GM23338 (cell line): ENCODE results near the gene CWC27. TPM values are rescaled to one million over a fixed set of nuclear protein-coding genes. Genes with fewer than 3 reads are reported as not detected.

Experiments
- ATAC-seq: fragments of 200-7000 bp; cut with Tn5 transposase; 3 replicates; pipeline ENCODE4 v1.9.1; 2020
- DNase-seq: peaks from one replicate; pipeline ENCODE4 v3.0.0-alpha.2; 2015; ENCODE audit warnings: low spot score
- H2AFZ ChIP-seq: fragments of 200-600 bp; sonication (generic); 2 replicates; pipeline ENCODE4 v1.8.0; 2016; ENCODE audit warnings: antibody characterized with exemption, mild to moderate bottlenecking, moderate library complexity
- H3F3A ChIP-seq: fragments of 200-600 bp; sonication (generic); replicated peaks from 2 replicates; pipeline ENCODE4 v1.8.0; 2017; ENCODE audit warnings: antibody characterized with exemption, mixed run types, low read depth
- H3K27ac ChIP-seq: fragments of 200-600 bp; sonication (generic); 2 replicates; pipeline ENCODE4 v1.6.1; 2016; ENCODE audit warnings: low read depth
- H3K27me3 ChIP-seq: fragments of 200-600 bp; sonication (generic); 2 replicates; pipeline ENCODE4 v1.8.0; 2016; ENCODE audit warnings: mild to moderate bottlenecking, mixed run types, moderate library complexity; ENCODE audit not compliant: insufficient read depth
- H3K36me3 ChIP-seq: fragments of 200-600 bp; sonication (generic); 2 replicates; pipeline ENCODE4 v1.8.0; 2016; ENCODE audit warnings: mild to moderate bottlenecking; ENCODE audit not compliant: insufficient read depth
- H3K4me1 ChIP-seq: fragments of 200-600 bp; sonication (generic); 2 replicates; pipeline ENCODE4 v1.8.0; 2016; ENCODE audit warnings: mild to moderate bottlenecking, moderate library complexity; ENCODE audit not compliant: insufficient read depth
- H3K4me2 ChIP-seq: fragments of 200-600 bp; sonication (generic); 2 replicates; pipeline ENCODE4 v1.7.1; 2017; ENCODE audit warnings: mixed run types
- H3K4me3 ChIP-seq: fragments of 200-600 bp; sonication (generic); 2 replicates; pipeline ENCODE4 v1.6.1; 2016; ENCODE audit warnings: mixed run types
- H3K79me2 ChIP-seq: fragments of 200-600 bp; sonication (generic); replicated peaks from 2 replicates; pipeline ENCODE4 v1.8.0; 2017; ENCODE audit warnings: mild to moderate bottlenecking; ENCODE audit not compliant: insufficient read depth
- H3K9me2 ChIP-seq: fragments of 200-600 bp; sonication (generic); 2 replicates; pipeline ENCODE4 v1.8.0; 2017; ENCODE audit not compliant: insufficient read depth
- H4K20me1 ChIP-seq: fragments of 200-600 bp; sonication (generic); replicated peaks from 2 replicates; pipeline ENCODE4 v1.8.0; 2017; ENCODE audit warnings: mild to moderate bottlenecking; ENCODE audit not compliant: insufficient read depth
- H3K27ac Mint-ChIP-seq: 2 replicates; pipeline ENCODE4 v1.8.0; 2020; ENCODE audit warnings: inconsistent platforms, mild to moderate bottlenecking, moderate library complexity, mixed read lengths
- H3K27me3 Mint-ChIP-seq: 3 replicates; pipeline ENCODE4 v1.8.0; 2022; ENCODE audit warnings: low read depth, mild to moderate bottlenecking, moderate library complexity, mixed read lengths, inconsistent platforms; ENCODE audit not compliant: insufficient read depth, poor library complexity
- H3K36me3 Mint-ChIP-seq: 3 replicates; pipeline ENCODE4 v1.8.0; 2021; ENCODE audit warnings: low read depth, mild to moderate bottlenecking, inconsistent platforms, moderate library complexity, mixed read lengths
- H3K4me1 Mint-ChIP-seq: 3 replicates; pipeline ENCODE4 v1.8.0; 2020; ENCODE audit warnings: mild to moderate bottlenecking, inconsistent platforms, mixed read lengths
- H3K4me3 Mint-ChIP-seq: 3 replicates; pipeline ENCODE4 v1.8.0; 2021; ENCODE audit warnings: moderate library complexity, mild to moderate bottlenecking, inconsistent platforms, mixed read lengths
- H3K9me3 Mint-ChIP-seq: 3 replicates; pipeline ENCODE4 v1.8.0; 2020; ENCODE audit warnings: moderate library complexity, mild to moderate bottlenecking, inconsistent platforms, mixed read lengths
- CREB1 ChIP-seq: fragments of 250-450 bp; sonication (Bioruptor Pico); IDR thresholded peaks from 2 replicates; pipeline ENCODE4 v1.5.0; 2020; ENCODE audit warnings: low read depth, mild to moderate bottlenecking, moderate library complexity
- CTCF ChIP-seq, 2 experiments: fragments of 200-600 bp in 1 of 2; sonication (generic) in 1 of 2; conservative IDR thresholded peaks; 2 replicates each; pipeline versions ENCODE4 v1.5.1 to v1.6.1; 2016 to 2017; ENCODE audit warnings: antibody characterized with exemption in 2 of 2, low read depth in 2 of 2, mild to moderate bottlenecking in 2 of 2, moderate library complexity in 1 of 2
- ETS1 ChIP-seq: IDR thresholded peaks from 2 replicates; pipeline ENCODE4 v1.6.1; 2016; ENCODE audit warnings: antibody characterized with exemption
- EZH2 ChIP-seq: fragments of 200-600 bp; sonication (generic); IDR thresholded peaks from one replicate; pipeline ENCODE4 v1.8.0; 2017; ENCODE audit warnings: antibody characterized with exemption, mild to moderate bottlenecking, low read depth; ENCODE audit not compliant: unreplicated experiment
- EZH2phosphoT487 ChIP-seq: fragments of 200-600 bp; sonication (generic); IDR thresholded peaks from one replicate; pipeline ENCODE4 v1.8.1; 2018; ENCODE audit warnings: antibody characterized with exemption; ENCODE audit not compliant: unreplicated experiment
- JUNB ChIP-seq: IDR thresholded peaks from one replicate; pipeline ENCODE4 v1.6.1; 2016; ENCODE audit warnings: antibody characterized with exemption; ENCODE audit not compliant: unreplicated experiment
- NANOG ChIP-seq: IDR thresholded peaks from 2 replicates; pipeline ENCODE4 v1.6.1; 2016; ENCODE audit warnings: antibody characterized with exemption, borderline replicate concordance
- POLR2AphosphoS5 ChIP-seq: IDR thresholded peaks from 2 replicates; pipeline ENCODE4 v1.6.1; 2016; ENCODE audit warnings: antibody characterized with exemption, low read depth
- STAT1 ChIP-seq: IDR thresholded peaks from one replicate; pipeline ENCODE4 v1.6.1; 2016; ENCODE audit warnings: antibody characterized with exemption; ENCODE audit not compliant: unreplicated experiment
- ZNF114 ChIP-seq: fragments of 250-450 bp; sonication (Bioruptor Pico); IDR thresholded peaks from 2 replicates; pipeline ENCODE4 v1.5.0; 2020; ENCODE audit warnings: mild to moderate bottlenecking, moderate library complexity
- ZNF331 ChIP-seq: fragments of 250-450 bp; sonication (Bioruptor Pico); IDR thresholded peaks from 2 replicates; pipeline ENCODE4 v1.5.0; 2020; ENCODE audit warnings: low read depth, mild to moderate bottlenecking, moderate library complexity
- polyA plus RNA-seq: library from polyadenylated mRNA; unstranded; fragments of >200 nt; fragmentation: Nextera tagmentation; extraction: Ambion mirVana; gene quantifications from 2 replicates; pipeline ENCODE4 v1.2.1, GENCODE V29; 2016
- total RNA-seq: library from RNA; depleted of rRNA; stranded (reverse); fragments of >200 nt; shearing (Covaris generic); gene quantifications from 2 replicates; pipeline ENCODE4 v1.2.3, GENCODE V29; 2014
- TF ChIP-seq, protein P1 (sequence below): IDR thresholded peaks from one replicate; pipeline ENCODE4 v1.6.1; 2018; ENCODE audit warnings: antibody characterized with exemption; ENCODE audit not compliant: unreplicated experiment
- TF ChIP-seq, protein P2 (sequence below): fragments of 250-450 bp; sonication (Bioruptor Pico); IDR thresholded peaks from 2 replicates; pipeline ENCODE4 v1.5.0; 2020; ENCODE audit warnings: mild to moderate bottlenecking, moderate library complexity

CWC27 gene
- total and polyA plus RNA-seq, 2 experiments from 2014 or later: 27.7 to 115 TPM

GRCh38 chr5:64939772-64940510 lies 171.2 kb downstream of the CWC27 start:
- peaks cover 23% of the 10 kb centered on the region; the same call in 2 of the 3 replicates for H3K36me3 Mint-ChIP-seq
- peak overlapping the region; percentile 31; the same call in 1 of the 2 replicates for H3K4me3 ChIP-seq
- ATAC-seq: peak; percentile 97

More at GRCh38 chr5:64939772-64940510, 171.2 kb downstream of the CWC27 start:
- no peak overlapping the region for H2AFZ ChIP-seq
- H3K9me2 ChIP-seq: no peaks in the 10 kb centered on the region
- H4K20me1 ChIP-seq: no peaks in the 10 kb centered on the region
- H3K4me1 Mint-ChIP-seq: peaks cover 12% of the 10 kb centered on the region
- DNase-seq: peak; percentile 59
- H3K4me3 Mint-ChIP-seq: no peak overlapping the region
- H3K27ac Mint-ChIP-seq: peak overlapping the region; percentile 35
- H3K36me3 ChIP-seq: no peaks in the 10 kb centered on the region
- peak overlapping the region; percentile 75 for H3K4me2 ChIP-seq
- peaks cover 4% of the 10 kb centered on the region; the same call in 1 of the 3 replicates for H3K9me3 Mint-ChIP-seq
- no peaks in the 10 kb centered on the region for H3K27me3 ChIP-seq
- H3K27ac ChIP-seq: peak overlapping the region; percentile 48
- H3F3A ChIP-seq: no peaks in the 10 kb centered on the region
- peaks cover 6% of the 10 kb centered on the region for H3K27me3 Mint-ChIP-seq
- H3K79me2 ChIP-seq: no peaks in the 10 kb centered on the region; the same call in 1 of the 2 replicates
- H3K4me1 ChIP-seq: peaks cover 13% of the 10 kb centered on the region
- TF ChIP-seq CTCF (conservative IDR thresholded peaks at IDR 0.05; ENCODE audit: low read depth in 2 of 2): no peak
- TF ChIP-seq POLR2AphosphoS5: no peak
- TF ChIP-seq ZNF331 (CRISPR knock-in tag): no peak
- no peak for TF ChIP-seq ETS1
- TF ChIP-seq NANOG: no peak
- TF ChIP-seq JUNB: no peak
- no peak for TF ChIP-seq ZNF114 (CRISPR knock-in tag)
- no peak for TF ChIP-seq EZH2phosphoT487
- no peak for TF ChIP-seq EZH2
- no peak for TF ChIP-seq CREB1 (CRISPR knock-in tag)
- no peak for TF ChIP-seq STAT1
- TF ChIP-seq, protein P1, sequence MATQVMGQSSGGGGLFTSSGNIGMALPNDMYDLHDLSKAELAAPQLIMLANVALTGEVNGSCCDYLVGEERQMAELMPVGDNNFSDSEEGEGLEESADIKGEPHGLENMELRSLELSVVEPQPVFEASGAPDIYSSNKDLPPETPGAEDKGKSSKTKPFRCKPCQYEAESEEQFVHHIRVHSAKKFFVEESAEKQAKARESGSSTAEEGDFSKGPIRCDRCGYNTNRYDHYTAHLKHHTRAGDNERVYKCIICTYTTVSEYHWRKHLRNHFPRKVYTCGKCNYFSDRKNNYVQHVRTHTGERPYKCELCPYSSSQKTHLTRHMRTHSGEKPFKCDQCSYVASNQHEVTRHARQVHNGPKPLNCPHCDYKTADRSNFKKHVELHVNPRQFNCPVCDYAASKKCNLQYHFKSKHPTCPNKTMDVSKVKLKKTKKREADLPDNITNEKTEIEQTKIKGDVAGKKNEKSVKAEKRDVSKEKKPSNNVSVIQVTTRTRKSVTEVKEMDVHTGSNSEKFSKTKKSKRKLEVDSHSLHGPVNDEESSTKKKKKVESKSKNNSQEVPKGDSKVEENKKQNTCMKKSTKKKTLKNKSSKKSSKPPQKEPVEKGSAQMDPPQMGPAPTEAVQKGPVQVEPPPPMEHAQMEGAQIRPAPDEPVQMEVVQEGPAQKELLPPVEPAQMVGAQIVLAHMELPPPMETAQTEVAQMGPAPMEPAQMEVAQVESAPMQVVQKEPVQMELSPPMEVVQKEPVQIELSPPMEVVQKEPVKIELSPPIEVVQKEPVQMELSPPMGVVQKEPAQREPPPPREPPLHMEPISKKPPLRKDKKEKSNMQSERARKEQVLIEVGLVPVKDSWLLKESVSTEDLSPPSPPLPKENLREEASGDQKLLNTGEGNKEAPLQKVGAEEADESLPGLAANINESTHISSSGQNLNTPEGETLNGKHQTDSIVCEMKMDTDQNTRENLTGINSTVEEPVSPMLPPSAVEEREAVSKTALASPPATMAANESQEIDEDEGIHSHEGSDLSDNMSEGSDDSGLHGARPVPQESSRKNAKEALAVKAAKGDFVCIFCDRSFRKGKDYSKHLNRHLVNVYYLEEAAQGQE: no peak
- TF ChIP-seq, protein P2, sequence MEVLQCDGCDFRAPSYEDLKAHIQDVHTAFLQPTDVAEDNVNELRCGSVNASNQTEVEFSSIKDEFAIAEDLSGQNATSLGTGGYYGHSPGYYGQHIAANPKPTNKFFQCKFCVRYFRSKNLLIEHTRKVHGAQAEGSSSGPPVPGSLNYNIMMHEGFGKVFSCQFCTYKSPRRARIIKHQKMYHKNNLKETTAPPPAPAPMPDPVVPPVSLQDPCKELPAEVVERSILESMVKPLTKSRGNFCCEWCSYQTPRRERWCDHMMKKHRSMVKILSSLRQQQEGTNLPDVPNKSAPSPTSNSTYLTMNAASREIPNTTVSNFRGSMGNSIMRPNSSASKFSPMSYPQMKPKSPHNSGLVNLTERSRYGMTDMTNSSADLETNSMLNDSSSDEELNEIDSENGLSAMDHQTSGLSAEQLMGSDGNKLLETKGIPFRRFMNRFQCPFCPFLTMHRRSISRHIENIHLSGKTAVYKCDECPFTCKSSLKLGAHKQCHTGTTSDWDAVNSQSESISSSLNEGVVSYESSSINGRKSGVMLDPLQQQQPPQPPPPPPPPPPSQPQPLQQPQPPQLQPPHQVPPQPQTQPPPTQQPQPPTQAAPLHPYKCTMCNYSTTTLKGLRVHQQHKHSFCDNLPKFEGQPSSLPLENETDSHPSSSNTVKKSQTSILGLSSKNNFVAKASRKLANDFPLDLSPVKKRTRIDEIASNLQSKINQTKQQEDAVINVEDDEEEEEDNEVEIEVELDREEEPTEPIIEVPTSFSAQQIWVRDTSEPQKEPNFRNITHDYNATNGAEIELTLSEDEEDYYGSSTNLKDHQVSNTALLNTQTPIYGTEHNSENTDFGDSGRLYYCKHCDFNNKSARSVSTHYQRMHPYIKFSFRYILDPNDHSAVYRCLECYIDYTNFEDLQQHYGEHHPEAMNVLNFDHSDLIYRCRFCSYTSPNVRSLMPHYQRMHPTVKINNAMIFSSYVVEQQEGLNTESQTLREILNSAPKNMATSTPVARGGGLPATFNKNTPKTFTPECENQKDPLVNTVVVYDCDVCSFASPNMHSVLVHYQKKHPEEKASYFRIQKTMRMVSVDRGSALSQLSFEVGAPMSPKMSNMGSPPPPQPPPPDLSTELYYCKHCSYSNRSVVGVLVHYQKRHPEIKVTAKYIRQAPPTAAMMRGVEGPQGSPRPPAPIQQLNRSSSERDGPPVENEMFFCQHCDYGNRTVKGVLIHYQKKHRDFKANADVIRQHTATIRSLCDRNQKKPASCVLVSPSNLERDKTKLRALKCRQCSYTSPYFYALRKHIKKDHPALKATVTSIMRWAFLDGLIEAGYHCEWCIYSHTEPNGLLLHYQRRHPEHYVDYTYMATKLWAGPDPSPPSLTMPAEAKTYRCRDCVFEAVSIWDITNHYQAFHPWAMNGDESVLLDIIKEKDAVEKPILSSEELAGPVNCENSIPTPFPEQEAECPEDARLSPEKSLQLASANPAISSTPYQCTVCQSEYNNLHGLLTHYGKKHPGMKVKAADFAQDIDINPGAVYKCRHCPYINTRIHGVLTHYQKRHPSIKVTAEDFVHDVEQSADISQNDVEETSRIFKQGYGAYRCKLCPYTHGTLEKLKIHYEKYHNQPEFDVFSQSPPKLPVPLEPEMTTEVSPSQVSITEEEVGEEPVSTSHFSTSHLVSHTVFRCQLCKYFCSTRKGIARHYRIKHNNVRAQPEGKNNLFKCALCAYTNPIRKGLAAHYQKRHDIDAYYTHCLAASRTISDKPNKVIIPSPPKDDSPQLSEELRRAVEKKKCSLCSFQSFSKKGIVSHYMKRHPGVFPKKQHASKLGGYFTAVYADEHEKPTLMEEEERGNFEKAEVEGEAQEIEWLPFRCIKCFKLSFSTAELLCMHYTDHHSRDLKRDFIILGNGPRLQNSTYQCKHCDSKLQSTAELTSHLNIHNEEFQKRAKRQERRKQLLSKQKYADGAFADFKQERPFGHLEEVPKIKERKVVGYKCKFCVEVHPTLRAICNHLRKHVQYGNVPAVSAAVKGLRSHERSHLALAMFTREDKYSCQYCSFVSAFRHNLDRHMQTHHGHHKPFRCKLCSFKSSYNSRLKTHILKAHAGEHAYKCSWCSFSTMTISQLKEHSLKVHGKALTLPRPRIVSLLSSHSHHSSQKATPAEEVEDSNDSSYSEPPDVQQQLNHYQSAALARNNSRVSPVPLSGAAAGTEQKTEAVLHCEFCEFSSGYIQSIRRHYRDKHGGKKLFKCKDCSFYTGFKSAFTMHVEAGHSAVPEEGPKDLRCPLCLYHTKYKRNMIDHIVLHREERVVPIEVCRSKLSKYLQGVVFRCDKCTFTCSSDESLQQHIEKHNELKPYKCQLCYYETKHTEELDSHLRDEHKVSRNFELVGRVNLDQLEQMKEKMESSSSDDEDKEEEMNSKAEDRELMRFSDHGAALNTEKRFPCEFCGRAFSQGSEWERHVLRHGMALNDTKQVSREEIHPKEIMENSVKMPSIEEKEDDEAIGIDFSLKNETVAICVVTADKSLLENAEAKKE: no peak
